HL-60 (cell line): ENCODE measurements around the gene MFF.

ENCODE experiments used
- DNase-seq, 2 experiments: peaks; one replicate each; pipeline ENCODE4 v3.0.0-alpha.2; 2010 to 2020; ENCODE audit warnings: low read depth in 1 of 2, low spot score in 1 of 2
- H3K27ac ChIP-seq: fragments of 250-450 bp; sonication (Bioruptor Pico); replicated peaks from 2 replicates; pipeline ENCODE4 v1.5.1; 2020; ENCODE audit warnings: mild to moderate bottlenecking, moderate library complexity
- H3K27me3 ChIP-seq: fragments of 250-450 bp; sonication (Bioruptor Pico); 2 replicates; pipeline ENCODE4 v1.5.1; 2021; ENCODE audit warnings: mild to moderate bottlenecking, moderate library complexity; ENCODE audit not compliant: insufficient read depth, poor library complexity, severe bottlenecking
- H3K4me3 ChIP-seq: replicated peaks from 2 replicates; pipeline ENCODE4 v1.5.1; 2011; ENCODE audit warnings: mild to moderate bottlenecking, control low read depth, low read length; ENCODE audit not compliant: insufficient read depth
- CTCF ChIP-seq: IDR thresholded peaks from one replicate; pipeline ENCODE4 v1.5.1; 2011; ENCODE audit warnings: low read length, control low read depth, inconsistent platforms; ENCODE audit not compliant: insufficient read depth
- GABPA ChIP-seq: IDR thresholded peaks from 2 replicates; pipeline ENCODE4 v1.6.1; 2012; ENCODE audit warnings: low read depth
- POLR2AphosphoS5 ChIP-seq: IDR thresholded peaks from 2 replicates; pipeline ENCODE4 v1.6.1; 2012; ENCODE audit warnings: low read depth
- REST ChIP-seq: IDR thresholded peaks from 2 replicates; pipeline ENCODE4 v1.6.1; 2012; ENCODE audit warnings: low read depth; ENCODE audit not compliant: insufficient replicate concordance
- SPI1 ChIP-seq: IDR thresholded peaks from 2 replicates; pipeline ENCODE4 v1.6.1; 2012; ENCODE audit warnings: low read depth, mild to moderate bottlenecking, borderline replicate concordance

The MFF gene

GRCh38 chr2:227296671-227297405 is 28.2 kb upstream of the MFF start:
- TF ChIP-seq REST (no peak), POLR2AphosphoS5 (no peak), SPI1 (no peak), CTCF (no peak), GABPA (no peak)
- Histone ChIP-seq H3K4me3 (no peak overlapping the region), H3K27me3 (peaks cover 2% of the 10 kb centered on the region), H3K27ac (no peak overlapping the region)
- no peak for DNase-seq

- Histone ChIP-seq H3K4me3 (no peak overlapping the region), H3K27ac (no peak overlapping the region), H3K27me3 (no peaks in the 10 kb centered on the region)
- DNase-seq: no peak
- TF ChIP-seq REST (no peak), GABPA (no peak), POLR2AphosphoS5 (no peak), SPI1 (no peak), CTCF (no peak)
Observed at GRCh38 chr2:227301523-227301922, 23.5 kb upstream of the MFF start.

- DNase-seq: no peak
Observed at GRCh38 chr2:227308784-227309183, 16.3 kb upstream of the MFF start.

More at GRCh38 chr2:227308784-227309183, 16.3 kb upstream of the MFF start:
- TF ChIP-seq REST: no peak
- TF ChIP-seq SPI1: no peak
- no peak for TF ChIP-seq POLR2AphosphoS5
- TF ChIP-seq CTCF: no peak
- TF ChIP-seq GABPA: no peak
- no peaks in the 10 kb centered on the region for H3K27me3 ChIP-seq
- H3K4me3 ChIP-seq: no peak overlapping the region
- no peak overlapping the region for H3K27ac ChIP-seq
